ENCODE data around the gene ARHGAP18.
A peak's percentile ranks its signal among the peaks of the same experiment; 100 is the strongest.

Gene ARHGAP18

DNA sequence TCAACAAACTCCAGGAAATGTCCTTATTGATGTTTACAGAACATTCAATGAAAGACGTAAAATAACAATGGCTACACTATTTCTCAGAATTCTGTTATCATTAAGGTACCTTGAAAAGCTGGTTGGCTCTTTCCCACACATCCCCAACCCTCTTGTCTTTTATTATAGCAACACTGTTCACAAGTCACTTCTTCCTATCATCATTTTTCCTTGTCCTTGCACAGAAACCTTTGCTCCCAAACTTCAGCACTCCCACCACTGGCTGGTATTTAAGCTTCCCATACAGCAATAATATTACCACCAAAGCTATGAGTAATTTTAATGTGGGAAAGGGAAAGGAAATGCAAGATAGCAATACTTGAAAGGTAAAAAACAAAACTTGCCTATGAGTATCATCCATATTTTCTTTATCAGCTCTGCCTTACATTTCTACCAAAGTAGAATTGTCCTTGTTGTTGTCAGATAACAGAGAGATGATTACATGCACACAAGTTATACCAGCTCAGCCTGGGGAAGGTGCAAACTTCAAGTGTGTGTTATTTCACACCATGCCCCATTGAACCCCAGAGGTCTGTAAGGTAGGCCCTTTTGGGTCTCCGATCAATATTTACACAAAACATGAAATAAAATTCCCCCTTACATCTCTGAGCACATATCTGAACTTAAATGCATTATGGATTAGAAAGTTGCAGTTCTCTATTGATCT, 32.2 kb downstream of the ARHGAP18 start:
- TF ChIP-seq GATA1 (IDR thresholded peaks at IDR 0.05; ENCODE audit: low read depth, low read length) (no peak), POLR2A (IDR thresholded peaks at IDR 0.05; ENCODE audit: low read length) (no peak)
- DNase-seq, result peak; percentile 61 to 82

DNA sequence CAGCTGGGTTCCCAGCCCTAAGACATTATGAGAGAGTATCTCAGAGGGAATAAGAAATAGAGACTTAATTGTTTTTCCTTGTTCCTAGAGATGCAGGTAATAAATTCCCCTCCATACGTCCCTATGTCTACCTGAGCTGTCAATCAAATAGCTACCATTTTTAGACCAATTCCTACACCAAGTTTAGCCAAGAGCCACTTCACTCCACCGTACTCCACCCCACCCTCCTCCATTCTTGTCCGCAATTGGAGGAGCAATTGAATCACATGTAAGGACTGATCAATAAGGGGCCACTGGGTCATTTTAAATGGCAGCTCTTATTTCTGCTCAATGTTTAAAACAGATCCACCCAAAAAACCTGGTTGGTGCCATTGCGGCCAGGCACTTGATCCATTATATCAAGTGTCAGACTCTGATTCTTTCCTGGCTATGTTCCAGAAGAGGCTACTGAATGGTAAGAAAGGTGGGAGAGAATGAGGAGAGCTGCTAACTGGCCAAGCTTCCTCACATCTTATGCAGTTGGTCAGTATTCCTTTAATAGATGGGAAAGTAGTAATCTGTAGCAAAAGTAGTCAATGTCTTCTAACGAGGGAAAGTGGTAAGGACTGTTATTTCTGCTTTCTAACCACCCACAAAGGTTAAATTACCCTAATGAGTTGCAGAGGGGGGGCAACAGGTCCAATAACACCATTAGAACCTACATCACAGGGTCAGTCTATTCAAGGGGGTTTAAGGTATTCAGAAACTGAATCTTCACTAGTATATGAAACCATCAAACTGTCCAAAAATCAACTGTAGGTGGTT, 34.1 kb downstream of the ARHGAP18 start:
- no peak for DNase-seq
- TF ChIP-seq POLR2A (IDR thresholded peaks at IDR 0.05; ENCODE audit: low read length) (no peak), GATA1 (IDR thresholded peaks at IDR 0.05; ENCODE audit: low read depth, low read length) (no peak)

DNA sequence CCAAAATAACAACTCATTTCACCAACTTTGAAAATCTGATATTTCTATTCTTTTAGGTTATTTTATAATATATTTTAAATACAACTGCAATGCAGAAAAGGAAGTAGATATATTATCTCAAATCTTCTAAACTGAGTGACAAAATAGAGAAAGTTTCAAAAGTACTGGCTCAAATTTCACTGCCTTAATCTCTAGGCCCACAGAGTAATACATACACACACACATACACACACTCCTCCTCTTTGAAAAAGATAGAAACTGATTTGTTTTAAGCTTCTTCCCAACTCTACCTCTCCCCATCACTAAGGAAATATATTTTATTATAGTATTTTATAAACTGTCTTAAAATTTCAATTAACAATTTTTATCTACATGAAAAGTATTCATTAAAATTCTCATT, 36.2 kb downstream of the ARHGAP18 start:
- DNase-seq, result no peak
- TF ChIP-seq POLR2A (IDR thresholded peaks at IDR 0.05; ENCODE audit: low read length), result no peak
- TF ChIP-seq GATA1 (IDR thresholded peaks at IDR 0.05; ENCODE audit: low read depth, low read length), result no peak

DNA sequence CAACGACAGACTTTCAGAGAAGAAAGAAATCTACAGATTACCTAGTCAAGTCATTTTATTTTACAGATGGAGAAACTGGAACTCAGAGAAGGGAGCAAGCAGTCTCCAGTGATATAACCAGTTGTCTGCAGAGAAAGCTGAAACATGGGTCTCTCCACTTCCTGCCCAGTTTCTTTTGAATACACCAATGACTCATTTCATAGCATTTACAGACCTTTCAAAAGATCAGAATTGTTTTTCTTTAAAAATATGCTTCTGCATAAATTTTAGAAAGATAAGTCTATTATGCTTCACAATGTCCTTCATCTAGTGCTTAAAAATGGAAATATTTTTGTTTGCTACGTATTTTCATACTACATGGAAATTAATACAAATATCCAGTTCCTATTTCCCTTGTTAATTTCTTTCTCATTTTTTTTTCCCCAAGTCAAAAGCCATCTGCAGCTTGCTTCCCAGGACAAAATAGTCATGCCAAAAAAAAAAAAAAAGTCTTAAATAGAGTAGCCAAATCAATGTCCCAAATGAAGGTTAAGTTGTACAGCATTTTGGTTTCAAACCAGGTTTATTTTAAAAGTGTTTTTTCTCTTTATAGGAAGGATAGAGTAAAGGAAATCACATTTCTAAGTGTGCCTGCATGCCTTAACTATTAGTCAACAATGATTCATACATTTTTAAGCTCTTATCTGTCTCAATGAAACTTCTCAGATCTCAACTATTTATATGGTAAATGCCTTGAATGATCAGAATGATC, 36.9 kb downstream of the ARHGAP18 start:
- DNase-seq, result peak in 1 of 2 experiments; percentile 20
- TF ChIP-seq POLR2A (IDR thresholded peaks at IDR 0.05; ENCODE audit: low read length) (no peak), GATA1 (IDR thresholded peaks at IDR 0.05; ENCODE audit: low read depth, low read length) (no peak)

DNA sequence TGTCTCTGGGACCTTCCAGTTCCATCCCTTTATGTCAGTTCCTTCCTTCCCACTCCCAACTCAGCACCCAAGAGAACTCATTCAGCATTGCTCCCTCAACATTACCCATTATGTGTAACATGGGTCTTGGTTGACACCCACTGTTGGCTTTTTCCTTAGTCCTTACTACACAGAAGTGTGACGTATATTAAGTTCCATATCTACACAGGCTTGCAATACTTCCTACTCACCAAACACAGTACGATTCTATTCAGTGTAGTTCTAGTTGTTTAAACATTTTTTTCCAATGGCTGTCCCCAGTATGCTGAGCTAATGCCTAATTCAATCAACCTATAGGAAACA, 37.7 kb downstream of the ARHGAP18 start:
- TF ChIP-seq POLR2A (IDR thresholded peaks at IDR 0.05; ENCODE audit: low read length) (no peak), GATA1 (IDR thresholded peaks at IDR 0.05; ENCODE audit: low read depth, low read length) (no peak)
- no peak for DNase-seq

DNA sequence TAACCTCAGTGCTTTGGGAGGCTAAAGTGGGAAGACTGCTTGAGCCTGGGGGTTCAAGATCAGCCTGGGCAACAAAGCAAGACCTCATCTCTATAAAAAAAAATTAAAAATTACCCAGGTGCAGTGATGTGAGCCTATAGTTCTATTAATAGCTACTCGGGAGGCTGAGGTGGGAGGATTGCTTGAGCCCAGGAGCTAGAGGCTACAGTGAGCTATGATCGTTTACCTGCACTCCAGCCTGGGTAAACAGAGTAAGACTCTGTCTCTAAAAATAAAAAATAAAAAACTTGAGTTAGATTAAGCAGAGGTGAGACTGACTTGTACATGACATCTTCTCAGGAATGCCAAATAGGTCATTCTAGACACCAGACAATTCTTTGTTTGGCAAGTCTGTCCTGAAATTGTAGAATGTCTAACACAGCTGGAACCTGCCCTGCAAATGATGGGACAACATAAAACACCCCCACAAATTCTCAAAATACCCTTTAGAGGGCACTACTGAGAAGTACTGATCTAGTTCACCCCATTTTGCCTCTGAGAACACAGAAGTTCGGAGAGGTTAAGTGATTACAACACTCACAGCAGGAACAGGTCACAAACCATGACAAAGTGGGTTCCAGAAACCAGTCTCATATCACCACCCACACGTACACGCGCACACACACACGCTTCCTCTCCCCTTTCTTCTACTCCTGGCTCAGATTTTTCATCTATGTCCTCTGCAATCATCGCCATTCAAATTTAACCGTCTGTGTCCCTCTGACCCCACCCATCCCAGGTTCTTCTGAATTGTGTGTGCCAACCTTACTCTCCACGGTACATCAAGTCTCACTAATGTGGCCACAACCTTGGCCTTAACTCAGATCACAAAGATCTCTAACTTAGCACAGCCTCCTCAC, 38.3 kb downstream of the ARHGAP18 start:
- peak; percentile 73 to 76 for DNase-seq
- TF ChIP-seq GATA1 (IDR thresholded peaks at IDR 0.05; ENCODE audit: low read depth, low read length) (no peak), POLR2A (IDR thresholded peaks at IDR 0.05; ENCODE audit: low read length) (no peak)

DNA sequence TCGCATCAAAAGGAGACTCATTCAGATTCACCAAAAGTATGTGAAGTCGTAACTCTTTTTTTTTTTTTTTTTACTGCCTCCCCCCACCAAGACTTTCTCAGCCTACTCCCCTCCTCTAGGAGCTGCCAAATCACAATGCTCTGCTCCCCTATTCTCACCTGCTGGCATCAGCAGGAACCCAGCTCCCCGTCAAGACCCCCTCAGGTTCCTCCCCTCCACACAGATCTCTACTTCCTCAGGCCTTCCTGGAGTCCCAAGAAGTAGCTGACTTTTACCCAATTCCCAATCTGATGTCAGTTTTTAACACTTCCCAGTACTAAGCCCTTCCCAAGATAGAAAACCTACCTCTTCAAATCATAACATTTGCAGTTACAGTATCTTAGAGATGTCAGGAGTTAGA, 39.3 kb downstream of the ARHGAP18 start:
- no peak for TF ChIP-seq POLR2A (IDR thresholded peaks at IDR 0.05; ENCODE audit: low read length)
- no peak for TF ChIP-seq GATA1 (IDR thresholded peaks at IDR 0.05; ENCODE audit: low read depth, low read length)
- DNase-seq, result no peak

DNA sequence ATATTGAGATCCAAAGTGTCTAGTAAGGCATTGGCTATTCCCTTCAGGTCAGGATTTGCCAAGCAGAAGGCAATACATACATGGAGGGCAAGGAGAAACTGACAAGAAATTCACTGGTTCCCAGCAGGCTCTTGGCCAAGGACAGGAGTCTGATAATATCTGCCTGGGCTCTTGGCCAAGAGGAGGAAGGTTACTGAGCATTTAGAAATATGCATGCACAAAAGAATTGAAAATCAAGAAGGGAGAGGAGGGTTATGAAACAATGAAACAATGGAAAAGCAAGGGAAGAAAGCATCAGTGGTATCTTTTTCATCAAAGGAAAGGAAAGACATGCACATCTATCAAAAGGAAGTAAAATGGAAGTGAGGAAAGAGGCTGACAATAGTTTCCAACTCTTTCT, 42.4 kb downstream of the ARHGAP18 start:
- TF ChIP-seq POLR2A (IDR thresholded peaks at IDR 0.05; ENCODE audit: low read length) (no peak), GATA1 (IDR thresholded peaks at IDR 0.05; ENCODE audit: low read depth, low read length) (no peak)
- peak; percentile 83 to 89 for DNase-seq

DNA sequence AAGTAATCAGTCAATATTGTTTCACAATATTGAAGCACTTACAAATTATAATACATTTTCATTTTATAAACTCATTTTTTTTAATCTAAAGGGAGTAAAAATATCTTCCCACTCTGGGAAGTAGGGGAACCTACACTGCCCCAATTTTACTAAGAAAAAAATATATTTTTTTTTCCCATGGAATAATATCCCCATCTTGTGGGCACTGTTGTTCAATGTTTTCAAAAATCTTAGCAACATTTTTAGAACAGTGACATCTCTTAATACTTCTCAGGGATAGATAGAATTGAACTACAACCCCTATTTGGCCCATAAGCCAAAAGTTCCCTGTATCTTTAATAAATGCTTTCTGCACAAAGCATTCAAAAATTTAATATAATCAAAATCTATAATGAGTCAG, 42.9 kb downstream of the ARHGAP18 start:
- DNase-seq, result peak in 1 of 2 experiments; percentile 35

DNA sequence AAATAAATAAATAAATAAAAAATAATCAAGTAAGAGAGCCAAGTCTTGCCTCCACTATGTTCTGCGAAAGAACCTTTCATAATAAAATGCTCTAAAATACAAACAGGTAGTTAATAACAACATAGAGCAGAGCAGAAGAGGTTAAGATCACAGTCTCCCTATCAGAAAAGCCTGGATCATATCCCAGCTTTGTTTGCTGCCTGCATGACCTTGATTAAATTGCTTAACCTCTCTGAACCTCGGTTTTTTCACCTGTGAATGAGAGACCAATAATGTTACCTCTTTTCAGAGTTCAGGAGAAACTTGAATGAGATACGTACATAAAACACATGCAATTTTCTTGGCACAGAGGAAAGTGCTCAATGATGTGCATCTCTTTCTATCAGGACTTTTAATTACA, 44.4 kb downstream of the ARHGAP18 start:
- no peak for TF ChIP-seq POLR2A (IDR thresholded peaks at IDR 0.05; ENCODE audit: low read length)
- TF ChIP-seq GATA1 (IDR thresholded peaks at IDR 0.05; ENCODE audit: low read depth, low read length), result no peak
- DNase-seq, result no peak

More for the DNA sequence above, 42.9 kb downstream of the ARHGAP18 start:
- no peak for TF ChIP-seq POLR2A (IDR thresholded peaks at IDR 0.05; ENCODE audit: low read length)
- TF ChIP-seq GATA1 (IDR thresholded peaks at IDR 0.05; ENCODE audit: low read depth, low read length), result no peak

DNA sequence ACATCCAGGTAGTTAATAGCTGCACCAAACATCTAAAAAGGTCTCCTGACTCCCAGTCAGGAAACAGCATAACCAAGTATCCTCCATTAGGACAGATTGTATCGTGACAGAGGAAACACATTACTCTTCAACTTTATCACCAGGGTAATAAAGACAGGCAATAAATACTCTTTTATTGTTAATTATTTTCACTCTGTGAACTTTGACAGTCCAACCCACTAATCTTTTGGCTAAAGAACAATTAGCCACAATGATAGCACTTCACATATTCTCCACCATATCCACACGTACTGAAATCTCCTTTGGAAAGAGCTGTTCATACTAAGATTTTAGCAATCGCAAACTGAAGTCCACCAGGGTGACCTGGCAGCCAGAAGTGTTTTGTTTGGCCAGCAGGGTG, 46.4 kb downstream of the ARHGAP18 start:
- TF ChIP-seq GATA1 (IDR thresholded peaks at IDR 0.05; ENCODE audit: low read depth, low read length) (no peak), POLR2A (IDR thresholded peaks at IDR 0.05; ENCODE audit: low read length) (no peak)
- DNase-seq, result peak; percentile 54 to 61

DNA sequence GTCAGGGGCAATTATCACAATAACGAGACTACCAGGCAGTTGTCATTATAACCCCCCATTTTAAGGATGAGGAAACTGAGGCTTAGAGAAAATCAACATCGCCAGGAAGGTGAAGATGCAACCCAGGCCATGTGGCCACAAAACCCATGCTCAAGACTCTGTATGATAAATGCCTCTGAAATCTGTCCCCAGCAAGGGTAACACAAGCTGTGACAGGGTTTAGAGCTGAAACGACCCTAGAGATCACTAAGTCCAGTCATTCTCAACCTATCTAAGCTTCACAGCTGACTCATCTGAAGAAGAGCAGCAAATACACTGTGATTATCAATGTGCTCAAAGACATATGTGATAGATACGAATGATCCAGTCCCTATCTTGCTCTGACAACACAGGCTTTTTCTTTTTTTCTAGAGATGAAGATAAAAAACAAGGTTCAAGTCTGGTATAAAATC, 47.0 kb downstream of the ARHGAP18 start:
- TF ChIP-seq GATA1 (IDR thresholded peaks at IDR 0.05; ENCODE audit: low read depth, low read length) (peak; percentile 66), POLR2A (IDR thresholded peaks at IDR 0.05; ENCODE audit: low read length) (no peak)
- peak; percentile 85 to 97 for DNase-seq

DNA sequence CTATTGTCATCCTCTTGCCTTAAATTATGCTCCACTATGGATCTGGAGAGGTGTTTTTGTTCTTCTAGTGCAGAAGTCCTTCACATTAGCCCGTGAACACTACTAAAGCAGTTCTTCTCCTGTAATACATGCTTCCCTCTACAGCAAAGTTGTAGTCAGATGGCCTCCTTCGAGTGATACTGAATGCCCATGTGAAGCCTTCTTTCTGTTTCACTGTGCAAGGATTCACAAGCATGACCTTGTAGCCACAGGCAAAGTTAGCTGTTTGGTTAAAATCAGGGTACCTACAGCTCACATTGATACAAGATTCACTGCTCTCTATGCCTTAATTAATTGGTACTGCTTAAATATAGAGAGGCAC, 47.6 kb downstream of the ARHGAP18 start:
- peak; percentile 36 to 48 for DNase-seq
- no peak for TF ChIP-seq POLR2A (IDR thresholded peaks at IDR 0.05; ENCODE audit: low read length)
- TF ChIP-seq GATA1 (IDR thresholded peaks at IDR 0.05; ENCODE audit: low read depth, low read length), result no peak
